Endothelial cell of umbilical vein (primary cell): ENCODE results near the gene CLK4. TPM values are rescaled to one million over a fixed set of nuclear protein-coding genes. Genes with fewer than 3 reads are reported as not detected.

ENCODE experiments used
- BruUV-seq: library from RNA; stranded (reverse); fragments of 400-500 nt; replicated peaks from 2 replicates; lab custom pipeline; 2021; lab: Mats Ljungman, UMichigan
- CTCF ChIA-PET: fragments of 300-600, 350-600 bp; sonication (Branson Sonifier 250); formaldehyde crosslinking; loops from one replicate; lab custom pipeline; 2021; ENCODE audit warnings: antibody characterized with exemption, inconsistent platforms; lab: Charles Lee
- POLR2A ChIA-PET: fragments of 300-600, 350-600 bp; sonication (Branson Sonifier 250); formaldehyde crosslinking; loops from one replicate; lab custom pipeline; 2021; ENCODE audit warnings: antibody characterized with exemption, inconsistent platforms; lab: Charles Lee
- DNase-seq: peaks from one replicate; pipeline ENCODE4 v3.0.0-alpha.2; 2011; ENCODE audit warnings: low read depth, low spot score
- FAIRE-seq: peaks from 2 replicates; lab custom pipeline; 2011; peaks lifted over from hg19 to GRCh38; lab: Jason Lieb, UNC
- H2AFZ ChIP-seq: 2 replicates; pipeline ENCODE4 v1.6.0; 2012; ENCODE audit warnings: low read depth, low read length, control low read depth, inconsistent platforms
- H3K27ac ChIP-seq: 2 replicates; pipeline ENCODE4 v1.5.1; 2011; ENCODE audit warnings: low read depth, mild to moderate bottlenecking, control low read depth, low read length, moderate library complexity; ENCODE audit not compliant: insufficient read depth
- H3K27me3 ChIP-seq, 2 experiments: 2 replicates each; pipeline versions ENCODE4 v1.6.0 to v1.6.1; 2011; ENCODE audit warnings: low read length in 2 of 2, mixed read lengths in 1 of 2; ENCODE audit not compliant: control insufficient read depth in 2 of 2, insufficient read depth in 2 of 2
- H3K36me3 ChIP-seq, 2 experiments: 2 replicates in 1 of 2; 3 replicates in 1 of 2; pipeline ENCODE4 v1.5.1; 2011; ENCODE audit warnings: low read length in 2 of 2, mild to moderate bottlenecking in 1 of 2, moderate library complexity in 1 of 2; ENCODE audit not compliant: control insufficient read depth in 2 of 2, insufficient read depth in 2 of 2; ENCODE audit errors: extremely low read depth in 1 of 2
- H3K4me1 ChIP-seq: 3 replicates; pipeline ENCODE4 v1.5.1; 2011; ENCODE audit warnings: mild to moderate bottlenecking, low read length; ENCODE audit not compliant: control insufficient read depth, insufficient read depth; ENCODE audit errors: extremely low read depth
- H3K4me2 ChIP-seq: 2 replicates; pipeline ENCODE4 v1.6.1; 2011; ENCODE audit warnings: low read length, control low read depth, mixed read lengths; ENCODE audit not compliant: insufficient read depth
- H3K4me3 ChIP-seq, 3 experiments: fragments of 200-600 bp in 1 of 3; sonication (generic), shearing (Covaris generic) in 1 of 3; replicated peaks in 1 of 3; 2 replicates each; pipeline ENCODE4 v1.5.1; 2011 to 2016; ENCODE audit warnings: control low read depth in 3 of 3, low read length in 3 of 3, mild to moderate bottlenecking in 2 of 3, inconsistent platforms in 1 of 3, low read depth in 1 of 3, moderate library complexity in 1 of 3; ENCODE audit not compliant: insufficient read depth in 1 of 3
- H3K79me2 ChIP-seq: 2 replicates; pipeline ENCODE4 v1.6.0; 2012; ENCODE audit warnings: low read length, inconsistent platforms; ENCODE audit not compliant: control insufficient read depth, insufficient read depth
- H3K9ac ChIP-seq: replicated peaks from 2 replicates; pipeline ENCODE3; 2011; ENCODE audit warnings: low read length, control low read depth; ENCODE audit not compliant: insufficient read depth; ENCODE audit errors: extremely low read depth
- H3K9me1 ChIP-seq: replicated peaks from 3 replicates; pipeline ENCODE4 v1.6.0; 2011; ENCODE audit warnings: mild to moderate bottlenecking, low read length; ENCODE audit not compliant: control insufficient read depth, insufficient read depth; ENCODE audit errors: extremely low read depth
- H3K9me3 ChIP-seq: replicated peaks from 2 replicates; pipeline ENCODE4 v1.5.1; 2012; ENCODE audit warnings: low read length, inconsistent platforms; ENCODE audit not compliant: control insufficient read depth, insufficient read depth
- H4K20me1 ChIP-seq: replicated peaks from 2 replicates; pipeline ENCODE3; 2011; ENCODE audit warnings: mild to moderate bottlenecking, low read length; ENCODE audit not compliant: control insufficient read depth, insufficient read depth; ENCODE audit errors: extremely low read depth
- EZH2 ChIP-seq: IDR thresholded peaks from 2 replicates; pipeline ENCODE4 v1.6.1; 2012; ENCODE audit warnings: borderline replicate concordance, low read depth, mild to moderate bottlenecking, moderate library complexity, low read length, inconsistent platforms; ENCODE audit not compliant: severe bottlenecking
- FOS ChIP-seq: IDR thresholded peaks from 2 replicates; pipeline ENCODE4 v1.6.1; 2011; ENCODE audit warnings: mild to moderate bottlenecking, low read length, moderate library complexity, borderline replicate concordance; ENCODE audit not compliant: insufficient read depth
- GATA2 ChIP-seq: IDR thresholded peaks from 2 replicates; pipeline ENCODE4 v1.7.0; 2011; ENCODE audit warnings: low read depth, mild to moderate bottlenecking, moderate library complexity, mixed read lengths, low read length; ENCODE audit not compliant: insufficient read length, insufficient read depth
- JUN ChIP-seq: IDR thresholded peaks from 2 replicates; pipeline ENCODE4 v1.6.1; 2011; ENCODE audit warnings: borderline replicate concordance, low read depth; ENCODE audit not compliant: insufficient read length, insufficient read depth
- MYC ChIP-seq: IDR thresholded peaks from one replicate; pipeline ENCODE4 v1.6.1; 2011; ENCODE audit warnings: mild to moderate bottlenecking, low read depth, low read length
- POLR2A ChIP-seq: IDR thresholded peaks from 2 replicates; pipeline ENCODE4 v1.6.1; 2012; ENCODE audit warnings: low read depth, mild to moderate bottlenecking, control low read depth, low read length
- POLR2AphosphoS5 ChIP-seq: IDR thresholded peaks from 2 replicates; pipeline ENCODE4 v1.6.1; 2012; ENCODE audit warnings: low read depth, mild to moderate bottlenecking, control low read depth, low read length, moderate library complexity; ENCODE audit not compliant: insufficient read depth
- dilution Hi-C: fragments of 300-500 bp; cut with MboI; formaldehyde crosslinking; loops from one replicate; pipeline ENCODE4 v1.15.0; 2019; ENCODE audit warnings: low sequenced_read_pairs; ENCODE audit not compliant: extremely low pct_ligation_motif_present
- intact Hi-C: fragments of 100-400 bp; cut with micrococcal nuclease; formaldehyde crosslinking; loops from one replicate; pipeline ENCODE4 v1.10.0; 2022
- polyA plus RNA-seq, 4 experiments: library from polyadenylated mRNA; depleted of rRNA in 3 of 4; stranded (reverse) in 3 of 4; unstranded in 1 of 4; fragments of >200 nt; gene quantifications; 2 replicates each; pipeline versions ENCODE4 v1.2.1 to v1.2.3, GENCODE V29; 2011 to 2012; ENCODE audit warnings: missing spikeins in 1 of 4
- total RNA-seq: library from RNA; stranded (reverse); gene quantifications from 2 replicates; pipeline ENCODE4 v1.2.3, GENCODE V29; 2021
- TF ChIP-seq, protein P1 (sequence below): IDR thresholded peaks from 2 replicates; pipeline ENCODE4 v1.6.1; 2011; ENCODE audit not compliant: insufficient read depth, insufficient read length
- TF ChIP-seq, protein P2 (sequence below), 2 donors: IDR thresholded peaks; 1 replicate in 1 of 2; 2 replicates in 1 of 2; pipeline ENCODE4 v1.5.1; 2011; ENCODE audit warnings: low read length in 2 of 2, mild to moderate bottlenecking in 2 of 2, moderate library complexity in 2 of 2, control low read depth in 1 of 2, inconsistent platforms in 1 of 2, low read depth in 1 of 2; ENCODE audit not compliant: insufficient read depth in 1 of 2; ENCODE audit errors: extremely low read depth in 1 of 2

Gene CLK4
- total and polyA plus RNA-seq, 2 donors (not counting 3 experiments of a cell fraction or from before 2014, with no cell fraction given) = 7.0 to 19.2 TPM

- intact Hi-C loops (no loop called here), dilution Hi-C loops (no loop called here)
- no peak overlapping the region for H2AFZ ChIP-seq
- H3K36me3 ChIP-seq = no peaks in the 10 kb centered on the region
- no TSS peak for BruUV-seq
- ChIA-PET CTCF (no interaction called here), POLR2A (no interaction called here)
- H3K4me2 ChIP-seq = no peak overlapping the region
- TF ChIP-seq EZH2 (no peak), JUN (no peak), FOS (no peak), MYC (no peak), GATA2 (no peak), POLR2AphosphoS5 (no peak), POLR2A (no peak)
- TF ChIP-seq, protein P1, sequence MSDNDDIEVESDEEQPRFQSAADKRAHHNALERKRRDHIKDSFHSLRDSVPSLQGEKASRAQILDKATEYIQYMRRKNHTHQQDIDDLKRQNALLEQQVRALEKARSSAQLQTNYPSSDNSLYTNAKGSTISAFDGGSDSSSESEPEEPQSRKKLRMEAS = no peak
- TF ChIP-seq, protein P2, sequence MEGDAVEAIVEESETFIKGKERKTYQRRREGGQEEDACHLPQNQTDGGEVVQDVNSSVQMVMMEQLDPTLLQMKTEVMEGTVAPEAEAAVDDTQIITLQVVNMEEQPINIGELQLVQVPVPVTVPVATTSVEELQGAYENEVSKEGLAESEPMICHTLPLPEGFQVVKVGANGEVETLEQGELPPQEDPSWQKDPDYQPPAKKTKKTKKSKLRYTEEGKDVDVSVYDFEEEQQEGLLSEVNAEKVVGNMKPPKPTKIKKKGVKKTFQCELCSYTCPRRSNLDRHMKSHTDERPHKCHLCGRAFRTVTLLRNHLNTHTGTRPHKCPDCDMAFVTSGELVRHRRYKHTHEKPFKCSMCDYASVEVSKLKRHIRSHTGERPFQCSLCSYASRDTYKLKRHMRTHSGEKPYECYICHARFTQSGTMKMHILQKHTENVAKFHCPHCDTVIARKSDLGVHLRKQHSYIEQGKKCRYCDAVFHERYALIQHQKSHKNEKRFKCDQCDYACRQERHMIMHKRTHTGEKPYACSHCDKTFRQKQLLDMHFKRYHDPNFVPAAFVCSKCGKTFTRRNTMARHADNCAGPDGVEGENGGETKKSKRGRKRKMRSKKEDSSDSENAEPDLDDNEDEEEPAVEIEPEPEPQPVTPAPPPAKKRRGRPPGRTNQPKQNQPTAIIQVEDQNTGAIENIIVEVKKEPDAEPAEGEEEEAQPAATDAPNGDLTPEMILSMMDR (IDR thresholded peaks at IDR 0.05; ENCODE audit: extremely low read depth in 1 of 2, insufficient read depth in 1 of 2, low read depth in 1 of 2, low read length in 2 of 2) = no peak
- no peaks in the 10 kb centered on the region for H3K79me2 ChIP-seq
- no peaks in the 10 kb centered on the region for H3K27me3 ChIP-seq
- H3K4me1 ChIP-seq = no peaks in the 10 kb centered on the region
- no peaks in the 10 kb centered on the region for H3K9me1 ChIP-seq
- FAIRE-seq (no peak), DNase-seq (no peak)
- no peaks in the 10 kb centered on the region for H3K9me3 ChIP-seq
- H3K27ac ChIP-seq = no peak overlapping the region
- no peaks in the 10 kb centered on the region for H4K20me1 ChIP-seq
- no peak overlapping the region for H3K9ac ChIP-seq
- H3K4me3 ChIP-seq = no peak overlapping the region
Observed at GRCh38 chr5:178672630-178673029, 45.8 kb upstream of the CLK4 start.
